BJ (cell line): ENCODE data around the gene TCP11. TPM values are rescaled to one million over a fixed set of nuclear protein-coding genes. Genes with fewer than 3 reads are reported as not detected.

Experiments used
- CTCF ChIA-PET: fragments of 350-600 bp; formaldehyde crosslinking; extraction: SDS; loops from one replicate; lab custom pipeline; 2021; ENCODE audit warnings: antibody characterized with exemption, inconsistent platforms; lab: Yijun Ruan, JAX
- POLR2A ChIA-PET: fragments of 300-600 bp; sonication (Branson Sonifier 250); formaldehyde crosslinking; extraction: SDS; loops from one replicate; lab custom pipeline; 2021; ENCODE audit warnings: antibody characterized with exemption; lab: Charles Lee
- DNase-seq: peaks from one replicate; pipeline ENCODE4 v3.0.0-alpha.2; 2011; ENCODE audit warnings: low read depth
- H3K27me3 ChIP-seq: 2 replicates; pipeline ENCODE4 v1.6.0; 2011; ENCODE audit warnings: low read length; ENCODE audit not compliant: control insufficient read depth, insufficient read depth
- H3K36me3 ChIP-seq: 2 replicates; pipeline ENCODE4 v1.5.1; 2011; ENCODE audit warnings: low read length; ENCODE audit not compliant: control insufficient read depth, insufficient read depth
- H3K4me3 ChIP-seq: 2 replicates; pipeline ENCODE4 v1.5.1; 2011; ENCODE audit warnings: low read depth, mild to moderate bottlenecking, control low read depth, low read length
- CTCF ChIP-seq: IDR thresholded peaks from 2 replicates; pipeline ENCODE4 v1.5.1; 2011; ENCODE audit warnings: low read depth, mild to moderate bottlenecking, control low read depth, inconsistent platforms, low read length, moderate library complexity; ENCODE audit not compliant: insufficient read depth
- polyA plus RNA-seq: library from polyadenylated mRNA; depleted of rRNA; stranded (reverse); fragments of >200 nt; gene quantifications from 2 replicates; pipeline ENCODE4 v1.2.3, GENCODE V29; 2011

The TCP11 gene
- polyA plus RNA-seq, 1 experiment = 0.23 TPM

GRCh38 chr6:35167505-35167904 lies 26.4 kb upstream of the TCP11 start:
- TF ChIP-seq CTCF = no peak
- CTCF ChIA-PET = interaction anchor here (1.1 to 1.7 kb wide), 4 partner anchors 21 to 73 kb away, joined by 3 to 5 read pairs (median 4); no protein-coding TSS in a partner anchor
- no peak overlapping the region for H3K4me3 ChIP-seq
- POLR2A ChIA-PET = no interaction called here
- no peak for DNase-seq
- no peaks in the 10 kb centered on the region for H3K27me3 ChIP-seq
- H3K36me3 ChIP-seq = no peaks in the 10 kb centered on the region

GRCh38 chr6:35166520-35166919 lies 25.4 kb upstream of the TCP11 start:
- TF ChIP-seq CTCF = no peak
- no peak for DNase-seq
- Histone ChIP-seq H3K27me3 (no peaks in the 10 kb centered on the region), H3K36me3 (no peaks in the 10 kb centered on the region), H3K4me3 (no peak overlapping the region)
- ChIA-PET CTCF (interaction anchor here (1.6 kb wide), 1 partner anchor 74 kb away, joined by 4 read pairs; no protein-coding TSS in a partner anchor), POLR2A (no interaction called here)

- DNase-seq = no peak
- Histone ChIP-seq H3K4me3 (no peak overlapping the region), H3K36me3 (no peaks in the 10 kb centered on the region), H3K27me3 (no peaks in the 10 kb centered on the region)
- ChIA-PET CTCF (interaction anchor here (1.0 to 1.6 kb wide), 2 partner anchors 27 to 75 kb away, joined by 4 read pairs; no protein-coding TSS in a partner anchor), POLR2A (no interaction called here)
- TF ChIP-seq CTCF = no peak
Observed at GRCh38 chr6:35166116-35166515, 25.0 kb upstream of the TCP11 start.

GRCh38 chr6:35165630-35166071 lies 24.5 kb upstream of the TCP11 start:
- Histone ChIP-seq H3K27me3 (no peaks in the 10 kb centered on the region), H3K36me3 (no peaks in the 10 kb centered on the region), H3K4me3 (no peak overlapping the region)
- ChIA-PET POLR2A (no interaction called here), CTCF (interaction anchor here (1.0 to 1.4 kb wide), 2 partner anchors 26 to 39 kb away, joined by 4 to 6 read pairs; no protein-coding TSS in a partner anchor)
- no peak for TF ChIP-seq CTCF
- no peak for DNase-seq

GRCh38 chr6:35164868-35165267 lies 23.7 kb upstream of the TCP11 start:
- no peak for DNase-seq
- ChIA-PET CTCF (interaction anchor here (1.0 to 1.4 kb wide), 2 partner anchors 25 to 40 kb away, joined by 4 to 6 read pairs; no protein-coding TSS in a partner anchor), POLR2A (no interaction called here)
- Histone ChIP-seq H3K36me3 (no peaks in the 10 kb centered on the region), H3K27me3 (no peaks in the 10 kb centered on the region), H3K4me3 (no peak overlapping the region)
- TF ChIP-seq CTCF = no peak
